GM12872 (cell line): Measurements from ENCODE around the gene ICAM3.

Experiments
- CTCF ChIP-seq: IDR thresholded peaks from 3 replicates; pipeline ENCODE4 v1.5.1; 2011; ENCODE audit warnings: low read depth, mild to moderate bottlenecking, low read length, moderate library complexity; ENCODE audit not compliant: insufficient read depth

Gene ICAM3

GRCh38 chr19:10306327-10306726 lies 33.1 kb downstream of the ICAM3 start:
- TF ChIP-seq CTCF: no peak

GRCh38 chr19:10305139-10305806 lies 34.2 kb downstream of the ICAM3 start:
- TF ChIP-seq CTCF: no peak

GRCh38 chr19:10299545-10300458 lies 39.6 kb downstream of the ICAM3 start:
- TF ChIP-seq CTCF: no peak

- TF ChIP-seq CTCF: no peak
These were observed 43.4 kb downstream of the ICAM3 start for GRCh38 chr19:10295847-10296591.

- peak; percentile 21; the same call in 2 of the 3 replicates for TF ChIP-seq CTCF
These were observed 44.0 kb downstream of the ICAM3 start for GRCh38 chr19:10295305-10295846.

GRCh38 chr19:10294368-10294697 lies 45.1 kb downstream of the ICAM3 start:
- no peak for TF ChIP-seq CTCF
